Stimulated activated CD8-positive, alpha-beta memory T cell treated with anti-CD3 and anti-CD28 coated beads, Interleukin-7, amount 100 ng/mL, for 4 hours (primary cell): Measurements from ENCODE around the gene ETFBKMT.
A peak's percentile ranks its signal among the peaks of the same experiment; 100 is the strongest.

ENCODE experiments used
- DNase-seq, 2 donors: peaks; one replicate each; pipeline ENCODE4 v3.0.0-alpha.2; 2020; ENCODE audit warnings: low read depth in 2 of 2

ETFBKMT gene

GRCh38 chr12:31659087-31659942, at the start of gene ETFBKMT:
ETFBKMT (plus strand) TSS chr12:31659688; CDS start chr12:31661954, 2,266 bp downstream.
- peak; percentile 88 for DNase-seq

GRCh38 chr12:31612819-31613218, 46.7 kb upstream of the ETFBKMT start:
- no peak for DNase-seq

- no peak for DNase-seq
These were observed 41.1 kb upstream of the ETFBKMT start for GRCh38 chr12:31618228-31619025.

GRCh38 chr12:31620311-31620710, 39.2 kb upstream of the ETFBKMT start:
- DNase-seq = no peak

GRCh38 chr12:31622038-31622437, 37.5 kb upstream of the ETFBKMT start:
- no peak for DNase-seq

- no peak for DNase-seq
These were observed 33.1 kb upstream of the ETFBKMT start for GRCh38 chr12:31626270-31626995.

- no peak for DNase-seq
These were observed 31.9 kb upstream of the ETFBKMT start for GRCh38 chr12:31627456-31628054.

GRCh38 chr12:31629756-31630732, 29.4 kb upstream of the ETFBKMT start:
- DNase-seq = no peak

GRCh38 chr12:31631023-31631724, 28.3 kb upstream of the ETFBKMT start:
- DNase-seq = no peak

GRCh38 chr12:31631809-31632208, 27.7 kb upstream of the ETFBKMT start:
- DNase-seq = no peak

GRCh38 chr12:31633464-31633863, 26.0 kb upstream of the ETFBKMT start:
- no peak for DNase-seq

GRCh38 chr12:31634620-31635019, 24.9 kb upstream of the ETFBKMT start:
- DNase-seq = no peak

GRCh38 chr12:31641509-31642090, 17.9 kb upstream of the ETFBKMT start:
- no peak for DNase-seq

- no peak for DNase-seq
These were observed 15.0 kb upstream of the ETFBKMT start for GRCh38 chr12:31644536-31644935.

- DNase-seq = no peak
These were observed 13.6 kb upstream of the ETFBKMT start for GRCh38 chr12:31645924-31646323.

- DNase-seq = no peak
These were observed 12.4 kb upstream of the ETFBKMT start for GRCh38 chr12:31647086-31647491.

GRCh38 chr12:31650918-31651317, 8.6 kb upstream of the ETFBKMT start:
- no peak for DNase-seq

GRCh38 chr12:31651893-31652521, 7.5 kb upstream of the ETFBKMT start:
- no peak for DNase-seq

- DNase-seq = no peak
These were observed 4.3 kb upstream of the ETFBKMT start for GRCh38 chr12:31655208-31655607.
